NCI-H1092 treated with DMSO at 0.1 percent for 48 hours (cell line): ENCODE data around the gene FGGY.
"Not testable (repeated sequence)": the region's sequence is repeated elsewhere in the genome, so short reads cannot be mapped to it uniquely, and the experiment has no call there.

ENCODE experiments used
- DNase-seq: peaks from one replicate; lab custom pipeline; 2025; lab: John Stamatoyannopoulos, UW

The FGGY gene

GRCh38 chr1:59705466-59706302, 408.8 kb downstream of the FGGY start:
- DNase-seq, result no peak

GRCh38 chr1:59706303-59706599, 409.4 kb downstream of the FGGY start:
- no peak for DNase-seq

DNA sequence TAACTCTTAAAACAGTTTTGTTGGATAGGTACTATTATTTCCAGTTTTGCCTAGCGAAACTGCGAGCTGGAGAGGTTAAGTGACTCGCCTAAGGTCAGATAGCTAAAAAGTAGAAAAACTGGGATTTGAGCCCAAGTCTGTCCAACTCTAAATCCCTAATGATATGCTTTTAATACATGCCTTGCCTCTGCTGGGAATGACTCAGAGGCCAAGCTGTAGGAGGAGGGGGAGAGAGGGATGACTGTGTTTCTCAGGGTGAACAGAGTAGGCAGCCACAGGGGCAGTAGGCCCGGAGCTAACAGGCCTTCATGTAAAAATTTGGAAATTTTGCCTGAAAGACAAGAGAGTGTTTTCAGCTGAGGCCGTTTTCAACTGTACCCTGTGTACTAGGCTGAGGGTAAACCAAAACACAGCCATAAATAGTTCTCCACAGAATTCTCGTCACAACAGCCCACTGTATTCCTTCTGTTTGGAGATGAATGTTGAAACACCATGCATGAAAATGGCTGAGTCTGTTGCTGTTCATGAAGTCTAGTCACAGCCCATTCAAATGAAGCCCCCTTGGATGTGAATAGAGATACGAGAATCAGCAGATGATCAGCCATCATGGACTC, 410.4 kb downstream of the FGGY start:
- no peak for DNase-seq

GRCh38 chr1:59709333-59709732, 412.4 kb downstream of the FGGY start:
- DNase-seq, result no peak

DNA sequence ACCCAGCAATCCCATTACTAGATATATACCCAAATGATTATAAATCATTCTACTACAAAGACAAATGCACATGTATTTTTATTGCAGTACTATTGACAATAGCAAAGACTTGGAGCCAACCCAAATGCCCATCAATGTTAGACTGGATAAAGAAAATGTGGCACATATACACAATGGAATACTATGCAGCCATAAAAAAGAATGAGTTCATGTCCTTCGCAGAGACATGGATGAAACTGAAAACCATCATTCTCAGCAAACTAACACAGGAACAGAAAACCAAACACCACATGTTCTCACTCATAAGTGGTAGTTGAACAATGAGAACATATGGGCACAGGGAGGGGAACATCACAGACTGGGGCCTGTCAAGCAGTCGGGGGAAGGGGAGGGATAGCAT, 414.0 kb downstream of the FGGY start:
- not testable (repeated sequence) for DNase-seq

GRCh38 chr1:59714219-59714618, 417.3 kb downstream of the FGGY start:
- DNase-seq, result no peak

GRCh38 chr1:59714966-59715365, 418.1 kb downstream of the FGGY start:
- no peak for DNase-seq

- DNase-seq, result no peak
These were observed 419.9 kb downstream of the FGGY start for GRCh38 chr1:59716832-59717231.

GRCh38 chr1:59718064-59718988, 421.4 kb downstream of the FGGY start:
- DNase-seq, result no peak

DNA sequence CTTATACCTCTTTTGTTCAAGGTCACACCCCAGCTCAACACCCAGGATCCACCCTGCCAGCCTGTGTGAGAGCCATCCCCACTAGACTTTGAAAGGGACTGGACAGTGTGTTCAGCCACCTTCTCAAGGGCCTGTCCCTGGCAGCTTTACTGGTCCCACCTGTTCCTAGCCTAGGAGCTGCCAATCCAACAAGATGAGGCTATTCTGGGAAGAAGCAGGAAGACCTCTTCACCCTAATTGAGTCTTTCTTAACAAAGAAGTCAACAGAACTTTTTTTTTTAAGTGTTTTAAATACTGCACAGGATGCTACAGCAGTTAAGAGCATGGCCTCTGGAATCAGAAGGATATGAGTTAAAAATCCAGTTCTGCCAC, 422.1 kb downstream of the FGGY start:
- no peak for DNase-seq

DNA sequence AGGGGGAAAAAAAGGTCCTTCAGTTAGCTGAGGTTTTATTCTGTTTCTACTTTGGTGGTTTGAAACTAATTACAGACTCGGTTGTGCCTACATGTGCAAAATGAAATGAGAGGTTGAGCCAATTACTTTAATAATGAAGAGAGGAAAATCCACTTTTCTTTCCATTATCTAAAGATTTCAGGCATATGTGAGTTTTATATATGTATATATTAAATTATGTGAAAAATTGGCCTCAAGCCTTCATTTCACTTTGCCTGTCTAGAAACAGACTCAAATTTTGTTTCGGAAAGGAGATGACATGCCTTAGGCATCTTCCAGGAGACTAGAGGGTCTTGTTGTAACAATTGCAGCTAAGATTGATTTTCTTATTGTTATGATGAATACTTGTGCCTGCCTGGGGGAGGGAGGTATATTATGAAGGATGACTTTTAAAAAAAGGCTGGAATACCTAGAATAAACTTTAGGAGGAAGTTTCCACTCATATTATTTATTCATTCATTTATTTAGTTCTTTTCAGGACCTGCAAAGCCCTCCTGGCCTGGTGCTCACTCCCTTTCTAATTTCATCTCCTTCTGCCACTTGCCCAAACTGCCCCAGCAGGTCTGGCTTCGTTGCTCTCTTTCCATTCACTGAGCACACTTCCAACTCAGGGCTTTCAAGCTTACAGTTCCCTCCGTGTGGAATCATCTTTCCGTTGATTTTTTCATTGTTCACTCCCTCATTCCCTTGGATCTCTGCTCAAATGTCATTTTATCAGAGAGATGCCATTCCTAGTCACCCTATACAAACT, 423.6 kb downstream of the FGGY start:
- no peak for DNase-seq

GRCh38 chr1:59730302-59730701, 433.4 kb downstream of the FGGY start:
- no peak for DNase-seq

DNA sequence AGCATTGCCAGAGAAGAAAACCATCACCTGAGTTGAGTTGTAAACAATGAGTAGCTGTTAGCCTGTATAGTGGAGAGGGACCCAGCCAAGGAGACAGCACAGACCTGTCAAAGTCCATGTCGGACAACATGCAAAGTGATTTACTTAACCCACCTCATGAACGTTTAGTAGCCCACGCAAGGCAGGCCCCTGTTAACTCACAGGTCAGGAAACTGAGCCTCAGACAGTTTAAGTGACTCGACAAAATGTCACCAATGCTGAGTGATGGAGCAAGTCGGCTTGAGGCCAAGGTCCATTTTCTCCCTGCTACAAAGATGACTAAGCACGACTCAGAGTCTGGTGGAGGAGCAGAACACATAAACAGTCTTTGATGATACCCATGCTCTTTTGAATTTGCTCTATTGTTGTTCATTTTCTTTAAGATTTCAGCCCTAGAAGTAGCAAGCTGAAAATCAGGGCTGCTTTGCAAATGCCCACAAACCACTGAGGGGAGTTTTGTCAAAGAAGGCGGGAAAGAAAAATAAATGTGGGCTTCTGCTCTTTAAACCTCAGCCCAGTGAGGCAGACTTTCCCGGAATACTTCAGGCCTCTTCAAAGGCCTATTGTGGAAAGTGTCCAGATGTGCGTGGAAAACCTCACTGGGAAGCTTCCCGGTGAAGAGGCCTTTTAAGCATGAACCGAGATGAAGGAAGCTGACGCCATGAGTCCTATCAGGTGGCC, 434.0 kb downstream of the FGGY start:
- DNase-seq, result no peak

DNA sequence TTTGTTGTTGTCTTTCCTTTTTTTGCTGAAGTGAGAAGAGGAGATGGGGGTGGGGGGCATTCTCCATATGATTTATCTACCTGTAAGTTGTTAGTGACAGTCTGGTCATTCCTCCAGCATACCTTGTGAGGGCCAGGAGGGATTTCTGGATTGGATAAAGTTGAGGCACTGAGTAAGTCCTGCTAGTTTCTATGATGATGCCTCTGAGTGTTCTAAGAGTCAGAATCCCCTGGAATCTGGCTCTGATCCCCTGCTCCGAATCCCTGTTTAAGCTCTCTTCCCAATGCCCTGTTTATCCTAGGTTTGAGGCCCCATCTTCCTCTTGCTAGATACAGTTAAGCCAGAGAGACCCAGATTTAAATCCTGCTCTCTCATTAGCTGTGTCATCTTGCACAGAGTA, 434.7 kb downstream of the FGGY start:
- DNase-seq, result no peak

DNA sequence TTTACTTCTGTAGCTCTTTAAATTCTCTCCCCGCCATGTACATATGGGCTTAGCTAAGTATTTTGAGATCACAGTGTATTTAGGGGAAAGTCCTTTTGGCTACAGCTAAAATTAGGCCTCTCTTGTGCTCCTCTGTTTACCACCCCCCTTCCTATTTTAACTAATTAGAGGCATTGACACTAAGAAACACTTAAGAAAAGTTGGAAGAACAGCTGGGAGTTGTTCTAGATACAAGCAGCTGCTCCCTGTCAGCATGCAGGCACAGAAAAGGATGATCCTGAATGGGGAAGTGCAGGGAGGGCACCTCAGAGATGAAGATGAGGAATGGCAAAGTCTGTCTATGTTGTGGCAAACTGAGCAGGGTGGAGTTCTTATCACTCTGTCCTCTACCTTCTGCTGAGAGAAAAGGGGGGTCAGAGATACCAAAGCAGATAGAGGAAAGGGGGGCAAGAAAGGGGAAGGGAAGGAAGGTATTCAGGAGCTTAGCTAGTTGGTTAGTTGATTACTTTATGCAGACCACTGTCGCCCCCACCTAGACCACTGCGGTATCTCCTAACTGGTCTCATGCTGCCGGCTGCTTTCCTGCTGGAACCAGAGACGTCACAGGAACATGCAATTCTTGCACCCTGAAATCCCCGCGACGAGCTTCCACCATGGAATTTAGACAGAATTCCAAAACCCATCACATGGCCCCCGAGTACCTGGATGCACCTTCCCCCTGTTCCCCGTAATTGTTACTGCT, 435.5 kb downstream of the FGGY start:
- no peak for DNase-seq

DNA sequence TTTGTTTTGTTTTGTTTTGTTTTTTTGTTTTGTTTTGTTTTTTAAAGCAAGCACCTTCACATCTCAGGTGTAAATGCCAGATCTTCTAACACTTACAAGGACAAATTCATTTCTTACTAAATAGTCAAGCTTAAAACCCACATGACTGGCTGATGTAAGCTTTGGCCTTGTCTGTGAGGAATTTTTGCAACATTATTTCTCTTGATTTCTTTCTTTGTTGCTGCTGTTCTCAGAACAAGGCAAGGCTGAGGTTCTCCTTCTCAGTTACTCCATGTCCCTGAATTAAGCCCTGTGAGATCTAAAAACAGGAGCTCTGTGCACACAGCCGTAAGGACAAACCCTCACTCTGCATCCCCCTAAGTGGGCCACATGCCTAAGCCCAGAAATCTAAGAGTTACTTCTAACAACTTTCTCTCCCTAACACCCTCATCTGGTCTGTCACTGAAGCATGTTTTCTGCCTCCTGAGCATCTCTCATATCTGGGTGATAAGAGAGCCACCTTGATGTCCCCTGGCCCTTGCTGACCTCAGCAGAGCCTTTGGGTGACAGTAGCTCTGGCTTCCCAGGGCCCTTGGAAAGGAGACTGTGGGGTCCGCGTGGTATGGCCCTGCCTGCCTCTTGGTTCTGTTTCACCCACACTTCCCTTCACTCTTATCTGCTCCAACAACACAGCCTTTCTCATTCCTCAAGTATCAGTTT, 436.7 kb downstream of the FGGY start:
- DNase-seq, result no peak

DNA sequence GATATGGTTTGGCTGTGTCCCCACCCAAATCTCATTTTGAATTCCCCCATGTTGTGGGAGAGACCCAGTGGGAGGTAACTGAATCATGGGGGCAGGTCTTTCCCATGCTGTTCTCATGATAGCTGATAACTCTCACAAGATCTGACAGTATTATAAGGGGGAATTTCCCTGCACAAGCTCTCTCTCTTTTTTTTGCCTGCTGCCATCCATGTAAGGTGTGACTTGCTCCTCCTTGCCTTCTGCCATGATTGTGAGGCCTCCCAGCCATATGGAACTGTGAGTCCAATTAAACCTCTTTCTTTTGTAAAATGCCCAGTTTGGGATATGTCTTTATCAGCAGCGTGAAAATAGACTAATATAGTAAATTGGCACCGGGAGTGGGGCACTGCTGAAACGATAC, 439.0 kb downstream of the FGGY start:
- not testable (repeated sequence) for DNase-seq

DNA sequence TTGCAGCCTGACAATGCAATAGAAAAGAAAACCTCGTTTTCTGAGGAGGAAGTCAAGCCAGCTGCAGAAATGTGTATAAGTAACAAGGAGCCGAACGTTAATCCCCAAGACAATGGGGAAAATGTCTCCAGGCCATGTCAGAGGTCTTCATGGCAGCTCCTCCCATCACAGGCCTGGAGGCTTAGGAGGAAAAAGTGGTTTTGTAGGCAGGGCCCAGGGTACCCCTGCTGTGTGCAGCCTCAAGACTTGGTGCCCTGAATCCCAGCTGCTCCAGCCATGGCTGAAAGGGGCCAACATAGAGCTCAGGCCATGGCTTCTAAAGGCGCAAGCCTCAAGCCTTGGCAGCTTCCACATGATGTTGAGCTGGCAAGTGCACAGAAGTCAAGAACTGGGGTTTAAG, 439.9 kb downstream of the FGGY start:
- DNase-seq, result no peak

GRCh38 chr1:59737638-59738037, 440.7 kb downstream of the FGGY start:
- no peak for DNase-seq

DNA sequence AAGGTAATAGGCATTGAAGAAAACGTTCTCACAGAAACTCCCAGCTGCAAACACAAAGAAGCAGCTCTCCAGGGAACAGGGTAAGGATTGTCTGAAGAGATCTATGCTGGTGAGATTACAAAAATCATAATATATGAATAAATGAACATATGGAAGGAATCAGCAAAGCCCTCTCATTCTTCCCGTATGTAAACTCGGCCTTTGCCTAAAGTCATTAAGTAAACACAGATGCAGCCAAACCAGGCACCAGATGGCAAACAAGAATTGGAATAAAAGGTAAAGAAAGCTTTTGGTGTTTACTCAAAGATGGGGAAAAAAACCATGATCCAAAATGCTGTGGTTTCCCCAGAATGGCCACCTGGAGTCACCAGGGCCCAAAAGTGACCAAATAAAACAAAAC, 441.3 kb downstream of the FGGY start:
- DNase-seq, result peak; percentile 39
